ENCODE data around the gene FAR2. TPM values are rescaled to one million over a fixed set of nuclear protein-coding genes. Genes with fewer than 3 reads are reported as not detected.

The FAR2 gene
- polyA plus RNA-seq, 1 donor (not counting 4 experiments of a cell fraction or from before 2014, with no cell fraction given): 9.2 TPM

GRCh38 chr12:29160230-29160629 lies 11.2 kb downstream of the FAR2 start:
- Histone ChIP-seq H3K36me3 (ENCODE audit: control insufficient read depth in 2 of 2, extremely low read depth in 1 of 2, insufficient read depth in 2 of 2, low read length in 2 of 2) (no peaks in the 10 kb centered on the region), H3K9me1 (ENCODE audit: control insufficient read depth, extremely low read depth, insufficient read depth, low read length) (no peaks in the 10 kb centered on the region), H3K4me2 (ENCODE audit: control insufficient read depth, extremely low read depth, insufficient read depth, low read depth, low read length) (no peak overlapping the region), H3K4me3 (ENCODE audit: control insufficient read depth in 2 of 3, extremely low read depth in 1 of 3, insufficient read depth in 2 of 3, low read depth in 1 of 3, low read length in 3 of 3) (no peak overlapping the region), H3K4me1 (ENCODE audit: control insufficient read depth, extremely low read depth, insufficient read depth, low read length) (peaks cover 10% of the 10 kb centered on the region), H3K9ac (ENCODE audit: control insufficient read depth, extremely low read depth, insufficient read depth, low read length) (no peak overlapping the region), H4K20me1 (ENCODE audit: control insufficient read depth, extremely low read depth, insufficient read depth, low read length) (no peaks in the 10 kb centered on the region), H3K79me2 (ENCODE audit: control insufficient read depth, insufficient read depth, low read length) (no peaks in the 10 kb centered on the region), H2AFZ (ENCODE audit: control insufficient read depth, low read length) (no peak overlapping the region), H3K9me3 (ENCODE audit: control insufficient read depth, low read depth, low read length) (no peaks in the 10 kb centered on the region), H3K27me3 (ENCODE audit: control insufficient read depth, extremely low read depth, insufficient read depth, low read length) (no peaks in the 10 kb centered on the region), H3K27ac (ENCODE audit: control insufficient read depth, insufficient read depth, low read length) (no peak overlapping the region)
- dilution Hi-C loops (cut with MboI; ENCODE audit: extremely low pct_ligation_motif_present, low sequenced_read_pairs): no loop called here
- no peak for TF ChIP-seq EZH2 (IDR thresholded peaks at IDR 0.05; ENCODE audit: low read length)
- no peak for TF ChIP-seq CTCF (optimal IDR thresholded peaks at IDR 0.05 in 1 of 3, IDR thresholded peaks at IDR 0.05 in 1 of 3, conservative IDR thresholded peaks at IDR 0.05 in 1 of 3; ENCODE audit: extremely low read depth in 1 of 3, insufficient read depth in 2 of 3, low read length in 3 of 3)
- FAIRE-seq: peak; percentile 26
- no peak for DNase-seq (ENCODE audit: low read depth, low spot score)

- no peak for TF ChIP-seq EZH2 (IDR thresholded peaks at IDR 0.05; ENCODE audit: low read length)
- no peak for TF ChIP-seq CTCF (optimal IDR thresholded peaks at IDR 0.05 in 1 of 3, IDR thresholded peaks at IDR 0.05 in 1 of 3, conservative IDR thresholded peaks at IDR 0.05 in 1 of 3; ENCODE audit: extremely low read depth in 1 of 3, insufficient read depth in 2 of 3, low read length in 3 of 3)
- H3K9me3 ChIP-seq (ENCODE audit: control insufficient read depth, low read depth, low read length): no peaks in the 10 kb centered on the region
- H3K4me2 ChIP-seq (ENCODE audit: control insufficient read depth, extremely low read depth, insufficient read depth, low read depth, low read length): no peak overlapping the region
- no peak overlapping the region for H3K9ac ChIP-seq (ENCODE audit: control insufficient read depth, extremely low read depth, insufficient read depth, low read length)
- H3K9me1 ChIP-seq (ENCODE audit: control insufficient read depth, extremely low read depth, insufficient read depth, low read length): no peaks in the 10 kb centered on the region
- H3K27ac ChIP-seq (ENCODE audit: control insufficient read depth, insufficient read depth, low read length): no peak overlapping the region
- peaks cover 10% of the 10 kb centered on the region for H3K4me1 ChIP-seq (ENCODE audit: control insufficient read depth, extremely low read depth, insufficient read depth, low read length)
- no peak overlapping the region for H3K4me3 ChIP-seq (ENCODE audit: control insufficient read depth in 2 of 3, extremely low read depth in 1 of 3, insufficient read depth in 2 of 3, low read depth in 1 of 3, low read length in 3 of 3)
- no peak overlapping the region for H2AFZ ChIP-seq (ENCODE audit: control insufficient read depth, low read length)
- H3K79me2 ChIP-seq (ENCODE audit: control insufficient read depth, insufficient read depth, low read length): no peaks in the 10 kb centered on the region
- FAIRE-seq (no peak), DNase-seq (ENCODE audit: low read depth, low spot score) (no peak)
- no peaks in the 10 kb centered on the region for H4K20me1 ChIP-seq (ENCODE audit: control insufficient read depth, extremely low read depth, insufficient read depth, low read length)
- no peaks in the 10 kb centered on the region for H3K27me3 ChIP-seq (ENCODE audit: control insufficient read depth, extremely low read depth, insufficient read depth, low read length)
- dilution Hi-C loops (cut with MboI; ENCODE audit: extremely low pct_ligation_motif_present, low sequenced_read_pairs): no loop called here
- H3K36me3 ChIP-seq (ENCODE audit: control insufficient read depth in 2 of 2, extremely low read depth in 1 of 2, insufficient read depth in 2 of 2, low read length in 2 of 2): no peaks in the 10 kb centered on the region
These were observed 14.1 kb downstream of the FAR2 start for GRCh38 chr12:29163146-29163545.

All from keratinocyte (primary cell).